Measurements from ENCODE around the gene PPFIA1. TPM values are rescaled to one million over a fixed set of nuclear protein-coding genes. Genes with fewer than 3 reads are reported as not detected.

PPFIA1 gene
- polyA plus RNA-seq, 1 of the 3 experiments (the other 2 are of a cell fraction) = 37.4 TPM

GRCh38 chr11:70233962-70234361, 36.5 kb upstream of the PPFIA1 start (continued):
- TF ChIP-seq ZBTB33 (IDR thresholded peaks at IDR 0.05; ENCODE audit: borderline replicate concordance, low read depth) = no peak

- Histone ChIP-seq H3F3A (replicated peaks; ENCODE audit: insufficient read depth) (no peaks in the 10 kb centered on the region), H2AFZ (ENCODE audit: low read depth) (no peak overlapping the region), H3K9ac (no peak overlapping the region), H3K4me1 (ENCODE audit: control insufficient read depth in 1 of 2, insufficient read depth in 2 of 2, low read depth in 1 of 2, low read length in 1 of 2) (no peaks in the 10 kb centered on the region), H3K9me3 (no peaks in the 10 kb centered on the region), H3K4me2 (no peak overlapping the region), H3K9me2 (no peaks in the 10 kb centered on the region), H3K36me3 (replicated peaks in 1 of 2; ENCODE audit: control insufficient read depth in 1 of 2, insufficient read depth in 2 of 2, low read length in 1 of 2) (no peaks in the 10 kb centered on the region), H3K27ac (ENCODE audit: low read depth in 2 of 2, low read length in 1 of 2) (no peak overlapping the region), H3K27me3 (ENCODE audit: insufficient read depth) (peaks cover 7% of the 10 kb centered on the region; the same call in 1 of the 2 replicates), H3K4me3 (ENCODE audit: low read depth in 2 of 2, low read length in 1 of 2) (no peak overlapping the region), H4K20me1 (ENCODE audit: insufficient read depth) (no peaks in the 10 kb centered on the region), H3K79me2 (ENCODE audit: insufficient read depth) (no peaks in the 10 kb centered on the region)
- WGBS (ENCODE audit: low lambda C conversion rate) = 36% methylated on average over 15 of the region's 16 CpGs
- POLR2A ChIA-PET = no interaction called here
- no peak for DNase-seq
- CTCF ChIA-PET = interaction anchor here (1.1 kb wide), 1 partner anchor 9 kb away, joined by 3 read pairs; no protein-coding TSS in a partner anchor
- no peak for TF ChIP-seq RFX5 (IDR thresholded peaks at IDR 0.05; ENCODE audit: low read length)
- no peak for TF ChIP-seq EZH2phosphoT487 (IDR thresholded peaks at IDR 0.05; ENCODE audit: borderline replicate concordance, low read depth)
- TF ChIP-seq CHD2 (IDR thresholded peaks at IDR 0.05; ENCODE audit: low read length, partially characterized antibody) = no peak
- no peak for TF ChIP-seq FOXJ3 (CRISPR knock-in tag; IDR thresholded peaks at IDR 0.05)
- no peak for TF ChIP-seq EP300 (IDR thresholded peaks at IDR 0.05; ENCODE audit: borderline replicate concordance in 1 of 2, low read depth in 1 of 2, low read length in 1 of 2)
- TF ChIP-seq FOSL2 (IDR thresholded peaks at IDR 0.05; ENCODE audit: borderline replicate concordance, low read depth) = no peak
- no peak for TF ChIP-seq TCF12 (IDR thresholded peaks at IDR 0.05)
- no peak for TF ChIP-seq FOXM1 (IDR thresholded peaks at IDR 0.05; ENCODE audit: low read depth)
- TF ChIP-seq PBX3 (IDR thresholded peaks at IDR 0.05) = no peak
- no peak for TF ChIP-seq MAX (IDR thresholded peaks at IDR 0.05; ENCODE audit: low read depth)
- TF ChIP-seq GABPA (IDR thresholded peaks at IDR 0.05; ENCODE audit: low read depth) = no peak
- TF ChIP-seq JUND (IDR thresholded peaks at IDR 0.05) = no peak
Observed at GRCh38 chr11:70240337-70240736, 30.2 kb upstream of the PPFIA1 start.

GRCh38 chr11:70241709-70242108, 28.8 kb upstream of the PPFIA1 start:
- Histone ChIP-seq H3K79me2 (ENCODE audit: insufficient read depth) (no peaks in the 10 kb centered on the region), H3K4me1 (ENCODE audit: control insufficient read depth in 1 of 2, insufficient read depth in 2 of 2, low read depth in 1 of 2, low read length in 1 of 2) (no peaks in the 10 kb centered on the region), H4K20me1 (ENCODE audit: insufficient read depth) (no peaks in the 10 kb centered on the region), H2AFZ (ENCODE audit: low read depth) (no peak overlapping the region), H3F3A (replicated peaks; ENCODE audit: insufficient read depth) (no peaks in the 10 kb centered on the region), H3K27ac (ENCODE audit: low read depth in 2 of 2, low read length in 1 of 2) (no peak overlapping the region), H3K4me2 (no peak overlapping the region), H3K36me3 (replicated peaks in 1 of 2; ENCODE audit: control insufficient read depth in 1 of 2, insufficient read depth in 2 of 2, low read length in 1 of 2) (no peaks in the 10 kb centered on the region), H3K9me2 (no peaks in the 10 kb centered on the region), H3K9ac (no peak overlapping the region), H3K27me3 (ENCODE audit: insufficient read depth) (peaks cover 7% of the 10 kb centered on the region; the same call in 1 of the 2 replicates), H3K4me3 (ENCODE audit: low read depth in 2 of 2, low read length in 1 of 2) (no peak overlapping the region), H3K9me3 (no peaks in the 10 kb centered on the region)
- ChIA-PET CTCF (no interaction called here), POLR2A (no interaction called here)
- no peak for DNase-seq
- 75% methylated on average over 3 of the region's 3 CpGs for WGBS (ENCODE audit: low lambda C conversion rate)
- TF ChIP-seq RXRA (IDR thresholded peaks at IDR 0.05; ENCODE audit: borderline replicate concordance, low read depth) (no peak), SMC3 (IDR thresholded peaks at IDR 0.05; ENCODE audit: low read depth, low read length) (no peak), NRF1 (IDR thresholded peaks at IDR 0.05; ENCODE audit: low read depth, low read length) (no peak), MAX (IDR thresholded peaks at IDR 0.05; ENCODE audit: low read depth) (no peak), PBX3 (IDR thresholded peaks at IDR 0.05) (no peak), TCF12 (IDR thresholded peaks at IDR 0.05) (no peak), TAF1 (IDR thresholded peaks at IDR 0.05; ENCODE audit: borderline replicate concordance, low read depth, low read length) (no peak), CHD2 (IDR thresholded peaks at IDR 0.05; ENCODE audit: low read length, partially characterized antibody) (no peak), EZH2phosphoT487 (IDR thresholded peaks at IDR 0.05; ENCODE audit: borderline replicate concordance, low read depth) (no peak), SIN3A (IDR thresholded peaks at IDR 0.05; ENCODE audit: borderline replicate concordance, low read depth, low read length) (no peak), MXI1 (IDR thresholded peaks at IDR 0.05; ENCODE audit: low read depth, low read length) (no peak), RFX5 (IDR thresholded peaks at IDR 0.05; ENCODE audit: low read length) (no peak), RAD21 (IDR thresholded peaks at IDR 0.05; ENCODE audit: low read length) (no peak), RCOR1 (IDR thresholded peaks at IDR 0.05; ENCODE audit: low read length) (no peak), TEAD4 (IDR thresholded peaks at IDR 0.05; ENCODE audit: borderline replicate concordance, insufficient read depth) (no peak)
